HEK293 (cell line): Measurements from ENCODE around the gene SLC35G6.

ENCODE experiments used
- GLIS1 ChIP-seq: fragments of 450-650 bp; formaldehyde crosslinking; IDR thresholded peaks from 2 replicates; pipeline ENCODE4 v1.5.1; 2016; ENCODE audit warnings: missing biosample characterization, missing genetic modification characterization
- GLIS2 ChIP-seq: fragments of 450-650 bp; formaldehyde crosslinking; IDR thresholded peaks from 2 replicates; pipeline ENCODE4 v1.5.1; 2016; ENCODE audit warnings: missing biosample characterization, missing genetic modification characterization
- HOXA7 ChIP-seq: sonication (generic); formaldehyde crosslinking; IDR thresholded peaks from 2 replicates; pipeline ENCODE4 v1.8.1; 2022; ENCODE audit warnings: missing genetic modification reagents, borderline replicate concordance
- RBAK ChIP-seq: fragments of 450-650 bp; formaldehyde crosslinking; IDR thresholded peaks from 2 replicates; pipeline ENCODE4 v1.5.1; 2016; ENCODE audit warnings: missing biosample characterization, missing genetic modification characterization
- SCRT1 ChIP-seq: fragments of 450-650 bp; formaldehyde crosslinking; IDR thresholded peaks from 2 replicates; pipeline ENCODE4 v1.5.1; 2016; ENCODE audit warnings: missing biosample characterization, missing genetic modification characterization, borderline replicate concordance
- SCRT2 ChIP-seq: fragments of 450-650 bp; formaldehyde crosslinking; IDR thresholded peaks from 2 replicates; pipeline ENCODE4 v1.5.1; 2016; ENCODE audit warnings: missing biosample characterization, missing genetic modification characterization
- ZBTB17 ChIP-seq: fragments of 450-650 bp; formaldehyde crosslinking; IDR thresholded peaks from 2 replicates; pipeline ENCODE4 v1.5.1; 2016; ENCODE audit warnings: missing biosample characterization, missing genetic modification characterization
- ZBTB7A ChIP-seq: fragments of 450-650 bp; formaldehyde crosslinking; IDR thresholded peaks from 2 replicates; pipeline ENCODE4 v1.5.1; 2016; ENCODE audit warnings: low read depth, missing biosample characterization, missing genetic modification characterization
- ZBTB8A ChIP-seq: fragments of 450-650 bp; formaldehyde crosslinking; IDR thresholded peaks from 2 replicates; pipeline ENCODE4 v1.5.1; 2016; ENCODE audit warnings: missing biosample characterization, missing genetic modification characterization
- ZNF19 ChIP-seq: fragments of 450-650 bp; formaldehyde crosslinking; IDR thresholded peaks from 2 replicates; pipeline ENCODE4; 2016; ENCODE audit warnings: missing biosample characterization, missing genetic modification characterization, low read depth
- ZNF2 ChIP-seq: fragments of 450-650 bp; formaldehyde crosslinking; IDR thresholded peaks from 2 replicates; pipeline ENCODE4 v1.5.1; 2016; ENCODE audit warnings: missing biosample characterization, missing genetic modification characterization
- ZNF23 ChIP-seq: fragments of 450-650 bp; formaldehyde crosslinking; IDR thresholded peaks from 2 replicates; pipeline ENCODE4 v1.5.1; 2016; ENCODE audit warnings: missing biosample characterization, missing genetic modification characterization, borderline replicate concordance
- ZNF248 ChIP-seq: fragments of 450-650 bp; formaldehyde crosslinking; IDR thresholded peaks from 2 replicates; pipeline ENCODE4 v1.5.1; 2017; ENCODE audit warnings: missing biosample characterization, missing genetic modification characterization
- ZNF274 ChIP-seq, 2 experiments: fragments of 200-500 bp in 1 of 2; fragments of 450-650 bp in 1 of 2; sonication (Bioruptor generic) in 1 of 2; formaldehyde crosslinking in 1 of 2; IDR thresholded peaks; 2 replicates each; pipeline versions ENCODE4 v1.5.1 to v1.6.1; 2014 to 2016; ENCODE audit warnings: borderline replicate concordance in 1 of 2, inconsistent platforms in 1 of 2, low read length in 1 of 2, missing biosample characterization in 1 of 2, missing genetic modification characterization in 1 of 2
- ZNF302 ChIP-seq: fragments of 450-650 bp; formaldehyde crosslinking; IDR thresholded peaks from 2 replicates; pipeline ENCODE4 v1.5.1; 2016; ENCODE audit warnings: missing biosample characterization, missing genetic modification characterization, low read depth
- ZNF350 ChIP-seq: fragments of 450-650 bp; formaldehyde crosslinking; IDR thresholded peaks from 2 replicates; pipeline ENCODE4 v1.5.0; 2017; ENCODE audit warnings: missing biosample characterization, mild to moderate bottlenecking, missing genetic modification characterization
- ZNF398 ChIP-seq: fragments of 450-650 bp; formaldehyde crosslinking; IDR thresholded peaks from 2 replicates; pipeline ENCODE4 v1.5.1; 2017; ENCODE audit warnings: missing biosample characterization, missing genetic modification characterization
- ZNF404 ChIP-seq: fragments of 450-650 bp; formaldehyde crosslinking; IDR thresholded peaks from 2 replicates; pipeline ENCODE4 v1.5.1; 2017; ENCODE audit warnings: missing biosample characterization, missing genetic modification characterization
- ZNF416 ChIP-seq: fragments of 450-650 bp; formaldehyde crosslinking; IDR thresholded peaks from 2 replicates; pipeline ENCODE4 v1.5.1; 2016; ENCODE audit warnings: missing biosample characterization, missing genetic modification characterization
- ZNF549 ChIP-seq: fragments of 450-650 bp; IDR thresholded peaks from 2 replicates; pipeline ENCODE4 v1.5.1; 2018; ENCODE audit warnings: missing biosample characterization, missing genetic modification characterization, mild to moderate bottlenecking, inconsistent platforms, moderate library complexity
- ZNF624 ChIP-seq: fragments of 450-650 bp; formaldehyde crosslinking; IDR thresholded peaks from 2 replicates; pipeline ENCODE4 v1.5.1; 2017; ENCODE audit warnings: missing biosample characterization, missing genetic modification characterization
- ZNF660 ChIP-seq: fragments of 450-650 bp; IDR thresholded peaks from 2 replicates; pipeline ENCODE4 v1.5.1; 2018; ENCODE audit warnings: missing biosample characterization, mild to moderate bottlenecking, missing genetic modification characterization
- ZNF704 ChIP-seq: fragments of 450-650 bp; formaldehyde crosslinking; IDR thresholded peaks from 2 replicates; pipeline ENCODE4 v1.5.1; 2016; ENCODE audit warnings: missing biosample characterization, missing genetic modification characterization
- ZNF747 ChIP-seq: fragments of 450-650 bp; formaldehyde crosslinking; IDR thresholded peaks from 2 replicates; pipeline ENCODE4 v1.5.1; 2016; ENCODE audit warnings: missing biosample characterization, missing genetic modification characterization
- ZNF76 ChIP-seq: fragments of 450-650 bp; formaldehyde crosslinking; IDR thresholded peaks from 2 replicates; pipeline ENCODE4; 2016; ENCODE audit warnings: low read depth, missing biosample characterization, missing genetic modification characterization, borderline replicate concordance
- ZNF792 ChIP-seq: fragments of 450-650 bp; formaldehyde crosslinking; IDR thresholded peaks from 2 replicates; pipeline ENCODE4 v1.5.1; 2016; ENCODE audit warnings: missing biosample characterization, missing genetic modification characterization
- ZSCAN23 ChIP-seq: fragments of 450-650 bp; formaldehyde crosslinking; IDR thresholded peaks from 2 replicates; pipeline ENCODE4 v1.5.1; 2016; ENCODE audit warnings: missing biosample characterization, missing genetic modification characterization
- ZXDB ChIP-seq: fragments of 450-650 bp; formaldehyde crosslinking; IDR thresholded peaks from 2 replicates; pipeline ENCODE4 v1.5.1; 2016; ENCODE audit warnings: missing biosample characterization, missing genetic modification characterization
- TF ChIP-seq, protein P1 (sequence below): fragments of 450-650 bp; formaldehyde crosslinking; IDR thresholded peaks from 2 replicates; pipeline ENCODE4 v1.5.1; 2016; ENCODE audit warnings: missing biosample characterization, missing genetic modification characterization
- TF ChIP-seq, protein P2 (sequence below): fragments of 450-650 bp; formaldehyde crosslinking; IDR thresholded peaks from 2 replicates; pipeline ENCODE4 v1.5.0; 2017; ENCODE audit warnings: missing biosample characterization, missing genetic modification characterization, borderline replicate concordance

Gene SLC35G6

DNA sequence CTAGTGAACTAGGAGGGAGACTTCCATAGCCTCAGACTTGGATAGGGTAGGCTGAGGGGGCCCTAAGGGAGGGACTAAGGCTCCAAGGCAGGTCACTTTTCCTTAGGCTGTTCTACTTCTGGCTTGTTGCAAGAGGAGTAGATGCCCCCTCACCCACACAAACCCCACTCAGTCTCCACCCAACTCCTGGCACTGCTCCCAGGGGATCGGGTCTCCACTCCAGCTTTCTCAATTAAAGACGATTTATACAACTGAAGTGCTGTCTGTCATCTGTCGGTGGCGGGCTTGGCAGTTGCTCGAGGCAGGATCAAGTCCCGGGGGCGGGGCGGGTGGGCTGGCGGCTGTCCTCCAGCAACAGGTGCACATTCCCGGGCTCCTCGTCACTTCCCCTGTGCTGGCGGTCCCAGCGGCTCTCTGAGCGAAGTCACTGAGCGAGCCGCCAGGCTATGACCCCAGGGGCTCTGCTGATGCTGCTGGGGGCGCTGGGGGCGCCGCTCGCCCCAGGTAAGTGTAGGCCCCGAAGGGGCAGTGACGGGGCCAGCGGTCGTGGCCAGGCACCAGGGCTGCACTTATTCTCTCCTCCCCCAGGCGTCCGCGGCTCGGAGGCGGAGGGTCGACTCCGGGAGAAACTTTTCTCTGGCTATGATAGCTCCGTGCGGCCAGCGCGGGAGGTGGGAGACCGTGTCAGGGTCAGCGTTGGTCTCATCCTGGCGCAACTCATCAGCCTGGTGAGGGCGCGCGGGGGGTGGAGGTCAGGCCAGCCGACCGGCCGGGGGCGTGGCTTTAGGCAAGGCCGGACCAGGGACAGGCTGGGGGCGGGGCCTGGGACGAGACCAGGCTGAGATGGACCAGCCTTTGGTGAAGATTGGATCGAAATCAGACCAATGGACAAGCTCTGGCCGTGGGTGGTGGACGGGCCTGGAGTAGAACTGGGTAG is 36.3 kb upstream of the SLC35G6 start, which contains the start of gene CHRNB1 (continued):
- TF ChIP-seq HOXA7 (CRISPR knock-in tag): no peak
- TF ChIP-seq GLIS2 (tag by site-specific recombination): peak; percentile 93
- no peak for TF ChIP-seq ZNF660 (tag by site-specific recombination)
- TF ChIP-seq ZNF248 (tag by site-specific recombination): no peak
- no peak for TF ChIP-seq ZNF19 (tag by site-specific recombination)
- TF ChIP-seq ZNF2 (tag by site-specific recombination): peak; percentile 54; the same call in 1 of the 2 replicates
- TF ChIP-seq, protein P1, sequence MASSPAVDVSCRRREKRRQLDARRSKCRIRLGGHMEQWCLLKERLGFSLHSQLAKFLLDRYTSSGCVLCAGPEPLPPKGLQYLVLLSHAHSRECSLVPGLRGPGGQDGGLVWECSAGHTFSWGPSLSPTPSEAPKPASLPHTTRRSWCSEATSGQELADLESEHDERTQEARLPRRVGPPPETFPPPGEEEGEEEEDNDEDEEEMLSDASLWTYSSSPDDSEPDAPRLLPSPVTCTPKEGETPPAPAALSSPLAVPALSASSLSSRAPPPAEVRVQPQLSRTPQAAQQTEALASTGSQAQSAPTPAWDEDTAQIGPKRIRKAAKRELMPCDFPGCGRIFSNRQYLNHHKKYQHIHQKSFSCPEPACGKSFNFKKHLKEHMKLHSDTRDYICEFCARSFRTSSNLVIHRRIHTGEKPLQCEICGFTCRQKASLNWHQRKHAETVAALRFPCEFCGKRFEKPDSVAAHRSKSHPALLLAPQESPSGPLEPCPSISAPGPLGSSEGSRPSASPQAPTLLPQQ (tag by site-specific recombination): no peak
- 0 out of 2 replicates have a peak, but pooled peaks have one; percentile 5 for TF ChIP-seq ZNF398
- TF ChIP-seq ZNF302 (tag by site-specific recombination): no peak
- TF ChIP-seq ZNF704 (tag by site-specific recombination): no peak
- TF ChIP-seq ZNF404 (tag by site-specific recombination): no peak
- TF ChIP-seq ZNF274 (IDR thresholded peaks at IDR 0.05; ENCODE audit: low read length): no peak
- no peak for TF ChIP-seq ZNF274 (tag by site-specific recombination; IDR thresholded peaks at IDR 0.05; ENCODE audit: borderline replicate concordance)
- TF ChIP-seq GLIS1 (tag by site-specific recombination): peak; percentile 84
- TF ChIP-seq ZBTB8A (tag by site-specific recombination): no peak
- peak; percentile 9; the same call in 1 of the 2 replicates for TF ChIP-seq ZNF76
- no peak for TF ChIP-seq ZNF747
- no peak for TF ChIP-seq ZNF792 (tag by site-specific recombination)
- no peak for TF ChIP-seq ZNF350 (tag by site-specific recombination)
- no peak for TF ChIP-seq RBAK (tag by site-specific recombination)
- TF ChIP-seq ZBTB17 (tag by site-specific recombination): peak; percentile 96
- 0 out of 2 replicates have a peak, but pooled peaks have one; percentile 14 for TF ChIP-seq ZXDB (tag by site-specific recombination)
- TF ChIP-seq ZBTB7A (tag by site-specific recombination): 0 out of 2 replicates have a peak, but pooled peaks have one; percentile 12
- TF ChIP-seq ZNF416: no peak
- peak; percentile 99 for TF ChIP-seq SCRT2 (tag by site-specific recombination)
- TF ChIP-seq ZSCAN23 (tag by site-specific recombination): no peak
- no peak for TF ChIP-seq ZNF23 (tag by site-specific recombination)
- no peak for TF ChIP-seq ZNF624 (tag by site-specific recombination)
- TF ChIP-seq, protein P2, sequence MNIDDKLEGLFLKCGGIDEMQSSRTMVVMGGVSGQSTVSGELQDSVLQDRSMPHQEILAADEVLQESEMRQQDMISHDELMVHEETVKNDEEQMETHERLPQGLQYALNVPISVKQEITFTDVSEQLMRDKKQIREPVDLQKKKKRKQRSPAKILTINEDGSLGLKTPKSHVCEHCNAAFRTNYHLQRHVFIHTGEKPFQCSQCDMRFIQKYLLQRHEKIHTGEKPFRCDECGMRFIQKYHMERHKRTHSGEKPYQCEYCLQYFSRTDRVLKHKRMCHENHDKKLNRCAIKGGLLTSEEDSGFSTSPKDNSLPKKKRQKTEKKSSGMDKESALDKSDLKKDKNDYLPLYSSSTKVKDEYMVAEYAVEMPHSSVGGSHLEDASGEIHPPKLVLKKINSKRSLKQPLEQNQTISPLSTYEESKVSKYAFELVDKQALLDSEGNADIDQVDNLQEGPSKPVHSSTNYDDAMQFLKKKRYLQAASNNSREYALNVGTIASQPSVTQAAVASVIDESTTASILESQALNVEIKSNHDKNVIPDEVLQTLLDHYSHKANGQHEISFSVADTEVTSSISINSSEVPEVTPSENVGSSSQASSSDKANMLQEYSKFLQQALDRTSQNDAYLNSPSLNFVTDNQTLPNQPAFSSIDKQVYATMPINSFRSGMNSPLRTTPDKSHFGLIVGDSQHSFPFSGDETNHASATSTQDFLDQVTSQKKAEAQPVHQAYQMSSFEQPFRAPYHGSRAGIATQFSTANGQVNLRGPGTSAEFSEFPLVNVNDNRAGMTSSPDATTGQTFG (tag by site-specific recombination): no peak
- TF ChIP-seq SCRT1 (tag by site-specific recombination): peak; percentile 52; the same call in 1 of the 2 replicates
- no peak for TF ChIP-seq ZNF549
